Measurements from ENCODE around the gene DLG2.

GRCh38 chr11:83617671-83618070, 2009.5 kb downstream of the DLG2 start:
- TF ChIP-seq, protein P1, sequence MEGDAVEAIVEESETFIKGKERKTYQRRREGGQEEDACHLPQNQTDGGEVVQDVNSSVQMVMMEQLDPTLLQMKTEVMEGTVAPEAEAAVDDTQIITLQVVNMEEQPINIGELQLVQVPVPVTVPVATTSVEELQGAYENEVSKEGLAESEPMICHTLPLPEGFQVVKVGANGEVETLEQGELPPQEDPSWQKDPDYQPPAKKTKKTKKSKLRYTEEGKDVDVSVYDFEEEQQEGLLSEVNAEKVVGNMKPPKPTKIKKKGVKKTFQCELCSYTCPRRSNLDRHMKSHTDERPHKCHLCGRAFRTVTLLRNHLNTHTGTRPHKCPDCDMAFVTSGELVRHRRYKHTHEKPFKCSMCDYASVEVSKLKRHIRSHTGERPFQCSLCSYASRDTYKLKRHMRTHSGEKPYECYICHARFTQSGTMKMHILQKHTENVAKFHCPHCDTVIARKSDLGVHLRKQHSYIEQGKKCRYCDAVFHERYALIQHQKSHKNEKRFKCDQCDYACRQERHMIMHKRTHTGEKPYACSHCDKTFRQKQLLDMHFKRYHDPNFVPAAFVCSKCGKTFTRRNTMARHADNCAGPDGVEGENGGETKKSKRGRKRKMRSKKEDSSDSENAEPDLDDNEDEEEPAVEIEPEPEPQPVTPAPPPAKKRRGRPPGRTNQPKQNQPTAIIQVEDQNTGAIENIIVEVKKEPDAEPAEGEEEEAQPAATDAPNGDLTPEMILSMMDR (conservative IDR thresholded peaks at IDR 0.05; ENCODE audit: low read depth, low read length) = no peak
- TF ChIP-seq RAD21 (IDR thresholded peaks at IDR 0.05; ENCODE audit: low read length) (no peak), RCOR1 (IDR thresholded peaks at IDR 0.05; ENCODE audit: insufficient replicate concordance, low read length) (no peak), CHD1 (IDR thresholded peaks at IDR 0.05; ENCODE audit: low read depth, low read length) (no peak)

All from IMR-90 (cell line).